GM19238 (cell line): ENCODE measurements around the gene TAF5L.
"Not testable (repeated sequence)": the region's sequence is repeated elsewhere in the genome, so short reads cannot be mapped to it uniquely, and the experiment has no call there.

Experiments used
- DNase-seq: peaks from one replicate; pipeline ENCODE4 v3.0.0; 2011; ENCODE audit warnings: low spot score; ENCODE audit not compliant: insufficient read length

The TAF5L gene

DNA sequence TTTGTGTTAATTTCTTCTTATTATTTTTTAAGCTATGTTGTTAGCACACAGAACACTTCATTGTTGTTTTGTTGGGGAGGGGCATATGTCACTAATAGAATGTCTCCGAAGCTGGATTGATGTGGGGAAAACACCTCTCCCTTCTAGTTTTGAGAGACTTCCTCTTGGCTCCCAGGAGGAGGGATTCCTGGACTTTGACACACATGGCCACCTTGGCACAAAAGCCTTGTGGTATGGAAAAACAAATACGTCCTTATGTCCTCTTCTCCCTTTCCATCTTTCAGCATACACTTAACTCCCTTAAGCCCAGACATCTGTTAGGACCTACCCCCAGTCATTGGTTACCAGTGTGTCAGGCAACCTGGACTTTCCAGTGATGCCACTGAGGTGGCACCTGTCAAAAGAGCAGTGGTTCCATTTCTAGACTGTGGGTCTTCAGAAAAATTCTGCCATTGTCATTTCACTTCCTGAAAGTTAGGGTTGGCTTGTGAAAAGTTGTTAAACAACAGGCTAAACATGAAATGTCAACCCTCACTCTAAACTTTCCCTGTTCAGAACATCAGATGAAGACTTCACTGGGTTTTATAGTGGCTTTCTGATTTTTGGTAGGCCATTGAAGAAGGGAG, 54.9 kb downstream of the TAF5L start:
- DNase-seq = no peak

DNA sequence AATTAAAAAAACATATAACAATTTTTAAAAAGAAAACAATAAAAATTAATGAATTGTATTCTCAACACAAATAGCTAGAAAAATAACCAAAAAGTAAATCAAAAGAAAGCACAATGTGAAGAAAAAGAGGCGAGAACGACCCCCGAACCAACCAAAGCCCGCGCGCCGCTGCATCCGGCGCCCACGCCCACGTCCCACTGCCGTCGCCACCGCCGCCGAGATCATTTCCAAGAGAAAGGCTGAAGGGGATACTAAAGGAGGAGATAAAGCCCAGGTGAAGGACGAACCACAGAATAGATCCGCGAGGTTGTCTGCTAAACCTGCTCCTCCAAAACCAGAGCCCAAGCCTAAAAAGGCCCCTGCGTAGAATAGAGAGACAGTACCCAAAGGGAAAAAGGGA, 55.6 kb downstream of the TAF5L start:
- DNase-seq = no peak

DNA sequence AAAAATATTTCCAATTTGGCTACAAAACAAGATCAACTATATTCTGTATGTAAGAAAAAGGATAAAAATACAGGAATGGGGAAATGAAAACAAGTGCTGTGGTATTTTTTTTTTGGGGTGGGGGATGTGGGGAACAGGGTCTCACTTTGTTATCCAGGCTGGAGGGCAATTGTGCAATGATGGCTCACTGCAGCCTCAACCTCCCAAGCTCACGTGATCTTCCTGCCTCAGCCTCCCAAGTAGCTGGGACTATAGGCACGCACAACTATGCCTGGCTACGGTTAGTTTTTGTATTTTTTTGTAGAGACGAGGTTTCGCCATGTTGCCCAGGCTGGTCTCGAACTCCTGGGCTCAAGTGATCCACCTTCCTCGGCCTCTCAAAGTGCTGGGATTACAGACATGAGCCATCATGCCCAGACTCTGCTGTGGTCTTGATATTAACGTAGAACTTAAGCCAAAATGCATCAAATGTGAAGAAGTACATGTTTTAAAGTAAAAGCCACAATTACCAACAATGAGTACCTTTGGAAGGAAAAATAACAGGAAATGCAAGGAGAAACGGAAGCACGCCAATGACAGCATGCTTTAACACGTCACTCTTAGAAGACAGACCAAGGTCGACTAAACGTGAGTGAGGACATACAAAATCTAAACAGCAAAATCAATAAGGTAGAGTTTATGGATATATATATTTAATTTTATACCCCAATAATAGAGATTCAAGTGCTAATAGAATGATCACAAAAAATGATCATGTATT, 58.6 kb downstream of the TAF5L start:
- DNase-seq = no peak

DNA sequence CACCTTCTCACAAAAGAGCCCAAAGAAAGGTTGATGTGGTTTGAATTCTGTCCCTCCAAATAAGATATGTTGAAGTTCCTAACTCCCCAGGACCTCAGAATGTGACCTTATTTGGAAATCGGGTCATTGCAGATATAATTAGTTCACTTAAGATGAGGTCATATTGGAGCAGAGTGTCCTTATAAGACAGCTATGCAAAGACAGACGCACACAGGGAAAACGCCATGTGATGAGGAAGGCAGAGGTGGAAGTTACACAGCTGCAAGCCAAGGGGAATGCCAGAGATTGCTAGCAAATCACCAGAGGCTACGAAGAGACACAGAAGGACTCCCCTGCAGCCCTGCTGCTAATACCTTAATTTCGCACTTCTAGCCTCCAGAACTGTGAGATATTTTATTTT, 62.2 kb downstream of the TAF5L start:
- DNase-seq = no peak

DNA sequence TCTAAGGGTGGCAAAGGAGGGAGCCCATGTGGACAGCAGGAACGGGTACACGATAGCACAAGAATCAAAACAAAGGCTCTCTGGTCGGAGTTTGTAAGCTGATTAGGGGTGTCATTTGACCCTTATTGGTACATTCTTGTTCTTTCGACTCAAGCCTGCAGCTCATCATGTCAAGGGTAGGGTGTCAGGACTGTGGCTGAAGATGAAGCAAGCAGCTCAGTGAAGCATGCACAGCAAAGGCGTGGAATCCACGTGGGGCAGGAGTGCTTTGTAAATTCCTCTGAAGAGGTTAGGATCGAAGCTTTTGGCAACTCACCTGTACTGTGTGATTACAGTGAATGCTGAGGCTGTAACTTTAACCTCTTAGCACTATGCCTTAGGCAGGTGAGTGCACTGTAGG, 62.7 kb downstream of the TAF5L start:
- no peak for DNase-seq

DNA sequence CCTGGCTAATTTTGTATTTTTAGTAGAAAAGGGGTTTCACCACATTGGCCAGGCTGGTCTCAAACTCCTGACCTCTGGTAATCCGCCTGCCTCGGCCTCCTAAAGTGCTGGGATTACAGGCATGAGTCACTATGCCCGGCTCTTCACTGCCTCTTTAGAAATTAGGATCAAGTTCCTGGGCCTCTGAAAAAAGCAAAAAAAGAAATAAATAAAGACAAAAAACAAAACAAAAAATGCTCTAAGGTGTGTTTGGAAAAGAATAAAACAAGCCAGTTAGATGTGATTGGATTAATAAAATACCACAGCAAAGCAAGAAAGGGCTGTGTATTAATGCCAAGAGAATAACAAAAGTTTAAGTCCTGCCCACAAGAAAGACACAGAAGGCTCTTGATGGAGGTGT, 63.2 kb downstream of the TAF5L start:
- no peak for DNase-seq

DNA sequence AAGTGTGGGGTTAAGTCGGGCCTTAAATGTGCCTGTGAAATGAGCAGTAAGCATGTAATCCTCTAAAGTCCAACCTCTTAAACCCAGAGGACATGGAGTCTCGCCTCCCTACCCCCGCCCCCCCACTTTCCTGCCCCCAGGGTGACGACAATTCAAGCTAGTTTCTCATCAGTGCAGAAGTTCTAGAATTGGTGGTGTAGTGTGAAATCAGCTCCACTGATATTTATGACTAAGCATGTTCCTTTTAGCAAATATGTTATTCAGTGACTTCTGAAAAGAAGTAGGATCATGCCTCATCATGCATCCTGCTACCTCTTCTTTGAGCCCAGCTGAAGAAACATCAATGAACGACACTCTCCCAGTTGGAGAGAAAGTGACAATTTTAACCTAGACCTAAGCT, 64.8 kb downstream of the TAF5L start:
- no peak for DNase-seq

DNA sequence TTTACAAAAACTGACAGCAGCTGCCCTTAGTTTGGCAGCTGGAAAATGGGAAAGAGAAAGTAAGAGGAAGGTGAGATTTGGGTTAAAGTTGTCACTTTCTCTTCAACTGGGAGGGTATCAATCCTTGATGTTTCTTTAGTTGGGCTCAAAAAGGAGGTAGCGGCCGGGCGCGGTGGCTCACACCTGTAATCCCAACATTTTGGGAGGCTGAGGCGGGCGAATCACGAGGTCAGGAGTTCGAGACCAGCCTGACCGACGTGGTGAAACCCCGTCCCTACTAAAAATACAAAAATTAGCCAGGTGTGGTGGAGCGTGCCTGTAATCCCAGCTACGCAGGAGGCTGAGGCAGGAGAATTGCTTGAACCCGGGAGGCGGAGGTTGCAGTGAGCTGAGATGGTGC, 65.8 kb downstream of the TAF5L start:
- DNase-seq = not testable (repeated sequence)

DNA sequence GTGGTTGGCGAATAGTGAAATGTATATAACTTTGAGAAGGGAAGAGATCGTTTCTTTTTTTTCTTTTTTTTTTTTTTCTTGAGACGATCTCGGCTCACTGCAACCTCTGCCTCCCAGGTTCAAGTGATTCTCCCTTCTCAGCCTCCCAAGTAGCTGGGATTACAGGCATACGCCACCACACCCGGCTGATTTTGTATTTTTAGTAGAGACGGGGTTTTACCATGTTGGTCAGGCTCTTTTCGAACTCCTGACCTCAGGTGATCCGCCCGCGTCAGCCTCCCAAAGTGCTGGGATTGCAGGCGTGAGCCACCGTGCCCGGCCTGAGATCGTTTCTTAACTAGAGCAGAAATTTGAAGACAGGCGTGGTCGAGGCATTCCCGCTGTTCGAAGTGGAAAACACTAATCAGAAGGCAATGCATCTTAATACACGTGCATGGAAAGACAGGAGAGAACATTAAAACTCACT, 66.6 kb downstream of the TAF5L start:
- not testable (repeated sequence) for DNase-seq

DNA sequence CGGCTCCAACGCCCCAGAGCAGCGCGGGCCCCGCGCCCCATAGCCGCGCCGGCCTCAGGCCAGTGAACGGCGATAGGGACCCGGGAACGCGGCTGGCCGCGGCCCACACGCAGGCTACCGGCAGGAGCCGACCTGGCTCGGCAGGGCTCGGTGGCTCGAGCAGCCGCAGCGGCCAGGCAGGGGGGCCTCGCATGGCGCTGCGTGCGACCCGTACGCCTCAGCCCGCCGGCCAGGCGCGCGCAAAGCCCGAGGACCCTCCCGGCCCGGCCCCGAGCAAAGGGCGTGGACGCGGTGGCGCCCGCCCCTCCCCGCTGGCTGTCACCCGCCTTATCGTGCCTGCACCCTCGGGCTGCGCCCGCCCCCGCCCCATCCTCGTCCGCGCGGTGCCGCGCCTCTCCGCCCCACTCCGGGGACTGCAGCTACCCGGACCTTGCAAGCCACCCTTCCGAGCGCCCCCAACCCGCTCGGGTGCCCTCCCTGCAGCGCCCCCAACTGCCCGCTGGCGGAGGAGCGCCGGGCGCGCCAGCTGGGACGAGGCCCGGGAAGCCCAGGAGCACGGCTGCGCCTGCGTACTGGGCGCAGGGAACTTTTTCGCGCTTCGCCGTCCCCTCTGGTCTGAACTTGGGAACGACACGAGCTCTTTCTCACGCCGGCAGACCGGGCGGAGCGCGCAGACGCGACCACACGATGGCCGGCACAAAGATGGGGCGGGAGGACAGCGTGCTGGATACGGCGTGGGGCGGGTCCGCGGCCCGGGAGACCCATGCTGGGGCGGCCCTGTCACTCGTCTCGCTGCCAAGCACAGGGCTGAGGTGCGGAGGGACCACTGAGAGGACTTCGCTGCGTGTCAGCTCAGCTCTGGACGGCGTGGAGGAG, 67.2 kb downstream of the TAF5L start, which contains the start of gene ABCB10:
ABCB10 (minus strand) TSS at position 248 of the 876 bp plus-strand sequence; CDS start at position 193, 55 bp downstream.
- DNase-seq = peak; percentile 95

DNA sequence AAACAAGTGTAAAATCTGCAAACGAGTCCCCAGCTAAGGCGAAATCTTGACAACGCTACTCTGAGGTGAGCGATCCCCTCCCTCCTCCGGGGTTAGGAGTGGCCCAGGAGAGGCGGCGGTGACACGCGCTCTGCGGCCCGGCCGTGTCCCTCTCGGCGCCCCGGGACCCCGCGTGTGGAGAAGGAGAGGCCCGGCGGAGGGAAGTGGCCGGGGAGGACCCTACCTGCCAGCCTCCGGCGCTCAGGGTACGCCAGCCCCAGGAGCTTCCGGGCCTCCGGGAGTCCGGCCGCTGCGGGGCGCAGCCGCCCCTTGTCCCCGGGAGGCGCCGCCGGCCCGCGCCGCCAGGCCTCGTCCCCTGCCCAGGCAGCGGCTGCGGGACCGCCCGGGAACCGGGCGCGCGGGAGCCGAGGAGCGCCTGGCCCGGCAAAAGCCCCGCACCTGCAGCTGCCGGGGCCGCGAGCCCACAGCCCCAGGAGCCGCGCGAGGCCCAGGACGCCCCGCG, 68.0 kb downstream of the TAF5L start:
- peak; percentile 61 for DNase-seq

DNA sequence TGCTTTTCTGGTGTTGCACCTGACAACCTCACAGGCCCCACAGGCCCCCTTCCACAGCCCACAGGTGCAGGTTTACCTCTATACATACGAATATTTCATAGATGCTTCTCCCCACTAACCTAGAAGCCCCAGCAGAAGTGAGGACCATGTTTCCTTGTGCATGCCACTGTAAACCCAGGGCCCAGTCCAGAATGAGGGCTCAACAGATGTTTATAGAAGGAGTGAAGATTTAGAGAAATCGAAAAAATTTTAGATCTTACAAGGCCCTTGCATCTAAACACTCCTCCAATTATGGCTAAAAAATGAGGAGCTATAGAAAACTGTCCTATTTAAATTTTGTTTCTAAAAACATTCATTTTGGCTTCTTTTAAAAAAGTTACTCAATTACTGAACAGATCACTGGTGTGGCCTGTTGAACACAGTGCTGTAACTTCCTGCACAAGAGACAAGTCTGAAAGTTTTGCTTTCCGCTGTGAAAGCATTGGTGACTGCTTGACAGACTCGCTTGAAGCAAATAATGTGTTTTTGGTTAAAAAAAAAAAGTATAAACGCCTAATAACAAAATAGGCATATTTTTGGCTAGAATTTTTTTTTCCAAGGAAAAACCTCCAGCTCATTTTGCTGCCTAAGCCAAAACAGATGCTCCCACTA, 68.6 kb downstream of the TAF5L start:
- DNase-seq = peak; percentile 42

DNA sequence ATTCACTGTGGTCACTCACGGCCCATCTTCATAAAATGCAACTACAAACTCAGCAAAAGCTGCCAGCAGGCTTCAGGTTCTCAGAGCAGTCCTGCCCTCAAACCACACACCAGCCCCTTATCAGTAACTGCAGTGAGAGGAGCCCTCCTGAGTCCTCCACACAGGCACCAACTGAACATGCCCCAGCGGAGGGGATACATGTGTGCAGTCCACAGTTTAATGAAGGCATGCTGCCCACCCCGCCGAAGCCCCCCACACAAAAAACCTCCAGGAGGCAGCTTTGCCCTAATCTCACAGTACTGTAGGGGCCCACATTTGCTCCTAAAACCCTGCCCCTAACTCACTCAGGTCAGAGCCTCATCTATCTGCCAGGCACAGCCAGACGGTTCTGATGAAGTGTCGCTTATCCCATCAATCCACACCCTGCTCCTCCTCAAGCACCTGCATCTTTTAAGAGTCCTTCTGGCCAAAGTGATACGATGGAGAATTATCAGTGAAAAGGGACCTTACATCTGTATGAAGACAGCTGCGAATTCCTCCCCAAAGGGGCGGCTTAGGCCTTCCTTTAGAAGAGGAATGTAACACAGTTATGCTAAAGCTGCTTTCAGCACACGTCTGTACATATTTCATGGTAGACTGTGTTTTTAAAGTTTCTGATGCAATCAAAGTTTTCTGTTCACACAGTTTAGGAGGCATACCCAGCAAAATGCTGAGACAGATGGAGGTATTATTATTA, 70.9 kb downstream of the TAF5L start:
- DNase-seq = no peak

DNA sequence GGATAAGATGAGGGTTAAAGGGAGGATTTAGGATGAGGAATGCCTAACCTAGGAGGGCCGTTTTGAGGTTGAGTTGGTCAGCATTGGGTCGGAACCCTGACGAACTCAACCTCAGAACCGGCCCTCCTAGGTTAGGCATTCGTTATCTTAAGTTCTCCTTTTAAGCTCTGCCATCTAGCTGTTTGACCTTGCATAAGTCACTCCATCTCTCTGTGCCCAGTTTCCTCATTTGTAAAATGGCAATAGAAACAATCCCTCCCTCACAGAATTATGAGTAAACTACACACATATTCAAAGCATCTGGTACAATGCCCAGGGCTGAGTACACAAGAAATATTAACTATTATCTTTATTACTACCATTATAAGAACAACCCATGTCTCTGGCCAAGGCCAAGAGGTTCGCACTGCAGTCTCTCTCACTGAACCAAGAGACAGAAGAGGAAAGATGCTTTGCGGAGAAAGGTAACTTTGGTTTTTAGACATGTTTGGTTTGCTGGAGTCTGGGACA, 72.2 kb downstream of the TAF5L start:
- DNase-seq = no peak

DNA sequence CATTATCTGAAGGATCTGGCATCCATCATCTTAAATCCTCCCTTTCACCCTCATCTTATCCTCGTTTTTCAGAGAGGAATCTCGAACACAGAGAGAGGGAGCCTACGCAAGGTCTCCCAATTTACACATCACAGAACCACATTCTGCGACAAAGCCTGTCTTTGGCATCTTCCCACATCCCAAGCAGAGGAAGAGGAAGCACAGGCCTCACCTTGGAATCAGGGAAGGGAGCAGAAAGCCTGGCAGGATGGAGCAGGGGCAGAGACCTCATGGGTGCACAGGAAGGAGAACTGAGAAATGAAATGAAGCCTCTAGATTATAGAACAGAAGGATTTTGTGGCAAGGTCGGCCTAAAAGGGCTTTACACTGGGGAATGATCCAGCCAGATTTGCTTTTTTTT, 73.2 kb downstream of the TAF5L start:
- no peak for DNase-seq

DNA sequence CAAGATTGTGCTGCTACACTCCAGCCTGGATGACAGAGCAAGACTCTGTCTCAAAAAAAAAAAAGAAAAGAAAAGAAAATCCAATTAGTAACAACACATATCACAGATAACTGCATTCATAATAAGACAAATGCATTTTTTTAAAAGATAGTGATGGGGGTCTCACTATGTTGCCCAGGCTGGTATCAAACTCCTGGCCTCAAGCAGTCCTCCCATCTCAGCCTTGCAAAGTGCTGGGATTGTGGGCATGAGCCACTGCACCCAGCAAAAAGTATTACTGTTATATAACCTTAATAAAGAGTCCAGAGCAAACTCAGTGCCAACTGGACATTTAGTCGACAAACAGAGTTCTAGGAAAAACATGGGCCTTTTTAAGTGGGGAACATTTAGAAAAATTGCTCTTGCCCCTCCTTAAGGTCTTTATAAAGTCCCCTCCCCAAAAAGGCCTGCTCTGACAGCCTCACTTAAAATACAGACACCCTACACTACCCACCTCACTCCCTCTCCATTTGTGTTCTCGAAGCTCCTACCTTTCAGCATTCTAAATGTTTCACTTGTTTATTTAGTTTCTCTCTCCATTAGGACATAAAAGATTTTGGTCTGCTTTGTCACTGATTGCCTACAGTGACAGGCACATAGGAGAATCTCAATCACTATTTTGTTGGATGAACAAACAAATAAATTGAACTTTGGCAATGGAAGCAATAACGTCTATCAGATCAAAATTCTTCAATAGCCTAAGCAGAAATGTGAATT, 74.9 kb downstream of the TAF5L start:
- no peak for DNase-seq

DNA sequence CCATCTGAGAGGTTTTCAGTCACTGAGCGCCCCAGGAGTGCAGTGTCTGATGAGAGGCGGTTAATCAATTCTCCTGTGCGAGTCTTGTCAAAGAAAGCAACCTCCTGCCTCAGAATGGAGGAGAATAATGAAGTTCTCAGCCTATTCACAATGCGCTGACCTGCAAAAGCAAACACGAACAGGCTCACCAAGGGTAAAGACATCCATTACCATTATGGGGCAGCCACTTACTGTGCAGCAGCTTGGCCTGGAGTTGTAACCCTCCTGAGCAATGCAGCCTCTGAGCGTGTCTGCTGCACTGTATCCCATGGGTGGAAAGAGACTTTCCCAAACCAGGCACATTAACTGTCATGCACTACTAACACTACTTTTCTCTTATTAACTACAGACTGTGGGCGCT, 78.4 kb downstream of the TAF5L start:
- DNase-seq = no peak

DNA sequence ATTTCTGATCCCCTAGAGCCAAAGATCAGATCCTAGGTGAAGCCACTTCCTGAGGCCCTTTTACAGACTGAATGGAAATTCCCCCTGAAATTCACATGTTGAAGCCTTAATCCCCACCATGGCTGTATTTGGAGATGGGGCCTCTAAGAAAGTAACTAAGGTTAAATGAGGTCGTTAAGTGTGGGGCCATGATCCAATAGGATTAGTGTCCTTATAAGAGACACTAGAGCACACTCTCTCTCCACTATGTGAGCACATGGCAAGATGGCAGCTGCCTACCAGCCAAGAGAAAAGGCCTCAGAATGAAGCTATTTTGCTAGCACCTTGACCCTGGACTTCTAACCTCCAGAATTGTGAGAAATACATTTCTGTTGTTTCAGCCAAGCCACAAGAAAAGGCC, 81.3 kb downstream of the TAF5L start:
- no peak for DNase-seq
